Sigmoid colon (tissue), 7 donors: ENCODE results near the gene LCOR. TPM values are rescaled to one million over a fixed set of nuclear protein-coding genes. Genes with fewer than 3 reads are reported as not detected.

ENCODE experiments used
- DNase-seq: peaks from one replicate; pipeline ENCODE4 v3.0.0-alpha.2; 2019
- H3K27ac ChIP-seq, 4 donors: fragments of 200-600 bp; sonication (generic); one replicate each; pipeline ENCODE4 v1.5.1; 2016 to 2019; ENCODE audit warnings: mild to moderate bottlenecking in 1 of 4
- H3K27me3 ChIP-seq, 3 donors: fragments of 200-600 bp; sonication (generic); one replicate each; pipeline ENCODE4 v1.5.1; 2019; ENCODE audit warnings: mild to moderate bottlenecking in 1 of 3
- H3K36me3 ChIP-seq, 4 donors: fragments of 200-600 bp; sonication (generic); one replicate each; pipeline ENCODE4 v1.5.1; 2016 to 2019
- H3K4me1 ChIP-seq, 4 donors: fragments of 200-600 bp; sonication (generic); one replicate each; pipeline ENCODE4 v1.5.1; 2017 to 2019
- H3K4me3 ChIP-seq, 4 donors: fragments of 200-600 bp; sonication (generic); one replicate each; pipeline ENCODE4 v1.5.1; 2017 to 2019; ENCODE audit warnings: mild to moderate bottlenecking in 2 of 4, moderate library complexity in 1 of 4
- H3K9me3 ChIP-seq, 4 donors: fragments of 200-600 bp in 3 of 4; sonication (generic) in 3 of 4; one replicate each; pipeline versions ENCODE4 v1.5.1 to v1.6.1; 2013 to 2019
- EP300 ChIP-seq, 4 donors: sonication (generic); formaldehyde crosslinking; IDR thresholded peaks; one replicate each; pipeline ENCODE4 v1.6.1; 2017; ENCODE audit warnings: antibody characterized with exemption in 4 of 4
- POLR2A ChIP-seq, 2 donors: fragments of 450-650 bp; IDR thresholded peaks; one replicate each; pipeline ENCODE4 v1.6.1; 2016; ENCODE audit warnings: antibody characterized with exemption in 2 of 2, mild to moderate bottlenecking in 2 of 2, moderate library complexity in 2 of 2
- POLR2AphosphoS5 ChIP-seq, 4 donors: sonication (generic); formaldehyde crosslinking; IDR thresholded peaks; one replicate each; pipeline ENCODE4 v1.6.1; 2017; ENCODE audit warnings: antibody characterized with exemption in 4 of 4
- WGBS, 2 donors: extraction: QIAGEN DNeasy Blood & Tissue Kit; methylation state at CpG; one replicate each; pipeline ENCODE4 v1.1.7; 2013; 5-methylcytosine and 5-hydroxymethylcytosine counted together
- intact Hi-C: fragments of 100-400 bp; cut with DNase I; formaldehyde crosslinking; loops from one replicate; pipeline ENCODE4 v1.15.1; 2023
- polyA plus RNA-seq, 3 donors: library from polyadenylated mRNA; stranded (reverse); fragments of 200-250 nt; gene quantifications; one replicate each; pipeline ENCODE4 v1.2.3, GENCODE V29; 2013
- total RNA-seq, 4 donors: library from RNA; depleted of rRNA; stranded (reverse); fragments of >200 nt; gene quantifications; one replicate each; pipeline ENCODE4 v1.1.0, GENCODE V29; 2016
- TF ChIP-seq, protein P1 (sequence below), 4 experiments: fragments of 450-650 bp in 3 of 4; fragments of 200-600 bp in 1 of 4; IDR thresholded peaks; one replicate each; pipeline ENCODE4 v1.5.1; 2016 to 2019; ENCODE audit warnings: antibody characterized with exemption in 4 of 4, mild to moderate bottlenecking in 3 of 4, moderate library complexity in 2 of 4
- donor health status: healthy with polysubstance abuse.
- donor health status: Bipolar disorder and iron deficiency.
- donor health status: healthy.

The LCOR gene
- total and polyA plus RNA-seq, 7 donors, result 8.4 to 270 (median 19.6) TPM

DNA sequence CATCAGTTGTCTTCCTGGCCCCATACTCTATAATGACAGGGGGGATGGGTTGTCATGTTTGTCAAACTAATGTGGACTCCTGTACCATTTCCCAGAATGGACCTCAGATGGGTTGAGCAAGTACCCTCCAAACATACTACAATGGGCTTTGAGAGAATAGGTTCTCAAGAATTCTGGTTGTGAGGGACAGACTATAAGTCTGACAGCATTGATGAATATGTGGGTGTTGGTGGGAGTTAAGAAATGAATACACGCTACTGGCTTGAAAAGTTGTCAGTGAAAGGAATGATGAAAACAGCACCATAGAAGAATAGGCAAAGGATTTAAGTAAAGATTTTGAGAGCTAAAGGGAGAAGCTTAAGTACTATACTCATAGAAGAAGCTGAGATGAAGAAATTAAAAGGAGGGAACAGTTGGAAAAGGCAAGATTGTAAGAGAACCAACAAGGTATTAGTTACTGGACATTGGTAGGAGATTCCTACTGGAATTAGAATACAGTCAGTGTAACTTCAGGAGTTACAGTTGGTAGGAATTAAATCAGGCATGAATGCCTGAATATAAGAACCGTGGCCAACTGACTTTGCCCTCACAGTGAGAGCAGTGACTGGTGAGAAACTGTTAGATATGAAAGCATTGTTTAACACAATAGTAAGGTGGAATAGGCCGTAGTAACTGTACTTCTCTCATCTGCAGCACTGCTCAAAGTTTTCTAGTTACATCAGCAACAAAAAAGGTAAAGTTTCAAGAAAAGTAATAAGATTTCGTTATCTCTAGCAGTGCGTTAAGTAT is 86.3 kb downstream of the LCOR start:
- no peak overlapping the region for H3K4me3 ChIP-seq
- no peaks in the 10 kb centered on the region for H3K9me3 ChIP-seq
- no peaks in the 10 kb centered on the region for H3K27me3 ChIP-seq
- DNase-seq, result no peak
- H3K27ac ChIP-seq, result no peak overlapping the region
- peaks cover 0 to 14% (median 0%) of the 10 kb centered on the region in 4 donors for H3K36me3 ChIP-seq
- 92% methylated on average over 5 of the region's 5 CpGs for WGBS, 2 donors
- TF ChIP-seq, protein P1, sequence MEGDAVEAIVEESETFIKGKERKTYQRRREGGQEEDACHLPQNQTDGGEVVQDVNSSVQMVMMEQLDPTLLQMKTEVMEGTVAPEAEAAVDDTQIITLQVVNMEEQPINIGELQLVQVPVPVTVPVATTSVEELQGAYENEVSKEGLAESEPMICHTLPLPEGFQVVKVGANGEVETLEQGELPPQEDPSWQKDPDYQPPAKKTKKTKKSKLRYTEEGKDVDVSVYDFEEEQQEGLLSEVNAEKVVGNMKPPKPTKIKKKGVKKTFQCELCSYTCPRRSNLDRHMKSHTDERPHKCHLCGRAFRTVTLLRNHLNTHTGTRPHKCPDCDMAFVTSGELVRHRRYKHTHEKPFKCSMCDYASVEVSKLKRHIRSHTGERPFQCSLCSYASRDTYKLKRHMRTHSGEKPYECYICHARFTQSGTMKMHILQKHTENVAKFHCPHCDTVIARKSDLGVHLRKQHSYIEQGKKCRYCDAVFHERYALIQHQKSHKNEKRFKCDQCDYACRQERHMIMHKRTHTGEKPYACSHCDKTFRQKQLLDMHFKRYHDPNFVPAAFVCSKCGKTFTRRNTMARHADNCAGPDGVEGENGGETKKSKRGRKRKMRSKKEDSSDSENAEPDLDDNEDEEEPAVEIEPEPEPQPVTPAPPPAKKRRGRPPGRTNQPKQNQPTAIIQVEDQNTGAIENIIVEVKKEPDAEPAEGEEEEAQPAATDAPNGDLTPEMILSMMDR (IDR thresholded peaks at IDR 0.05), result no peak
- TF ChIP-seq EP300 (IDR thresholded peaks at IDR 0.05), result no peak
- TF ChIP-seq POLR2AphosphoS5 (IDR thresholded peaks at IDR 0.05), result no peak
- TF ChIP-seq POLR2A (IDR thresholded peaks at IDR 0.05), result no peak
- intact Hi-C loops, result no loop called here
- peaks cover 0 to 4% (median 0%) of the 10 kb centered on the region in 4 donors for H3K4me1 ChIP-seq

GRCh38 chr10:96919785-96920430 is 87.8 kb downstream of the LCOR start:
- H3K9me3 ChIP-seq, result no peaks in the 10 kb centered on the region
- H3K36me3 ChIP-seq, result peaks cover 0 to 12% (median 0%) of the 10 kb centered on the region in 4 donors
- no peak overlapping the region for H3K27ac ChIP-seq
- no peaks in the 10 kb centered on the region for H3K27me3 ChIP-seq
- WGBS, 2 donors, result 80 to 93% methylated on average over 5 of the region's 5 CpGs
- H3K4me3 ChIP-seq, result no peak overlapping the region
- TF ChIP-seq POLR2A (IDR thresholded peaks at IDR 0.05), result no peak
- TF ChIP-seq, protein P1 (IDR thresholded peaks at IDR 0.05), result no peak
- TF ChIP-seq POLR2AphosphoS5 (IDR thresholded peaks at IDR 0.05), result no peak
- no peak for TF ChIP-seq EP300 (IDR thresholded peaks at IDR 0.05)
- H3K4me1 ChIP-seq, result peaks cover 0 to 7% (median 0%) of the 10 kb centered on the region in 4 donors
- no peak for DNase-seq
- intact Hi-C loops, result no loop called here

GRCh38 chr10:96921655-96922054 is 89.6 kb downstream of the LCOR start:
- no peaks in the 10 kb centered on the region for H3K36me3 ChIP-seq
- intact Hi-C loops, result no loop called here
- H3K4me1 ChIP-seq, result peaks cover 0 to 7% (median 0%) of the 10 kb centered on the region in 4 donors
- H3K27me3 ChIP-seq, result no peaks in the 10 kb centered on the region
- H3K4me3 ChIP-seq, result no peak overlapping the region
- H3K27ac ChIP-seq, result no peak overlapping the region
- WGBS, 2 donors, result 78 to 93% methylated on average over 4 of the region's 4 CpGs
- H3K9me3 ChIP-seq, result no peaks in the 10 kb centered on the region
- TF ChIP-seq, protein P1 (IDR thresholded peaks at IDR 0.05), result no peak
- TF ChIP-seq EP300 (IDR thresholded peaks at IDR 0.05) (no peak), POLR2A (IDR thresholded peaks at IDR 0.05) (no peak), POLR2AphosphoS5 (IDR thresholded peaks at IDR 0.05) (no peak)
- DNase-seq, result no peak

DNA sequence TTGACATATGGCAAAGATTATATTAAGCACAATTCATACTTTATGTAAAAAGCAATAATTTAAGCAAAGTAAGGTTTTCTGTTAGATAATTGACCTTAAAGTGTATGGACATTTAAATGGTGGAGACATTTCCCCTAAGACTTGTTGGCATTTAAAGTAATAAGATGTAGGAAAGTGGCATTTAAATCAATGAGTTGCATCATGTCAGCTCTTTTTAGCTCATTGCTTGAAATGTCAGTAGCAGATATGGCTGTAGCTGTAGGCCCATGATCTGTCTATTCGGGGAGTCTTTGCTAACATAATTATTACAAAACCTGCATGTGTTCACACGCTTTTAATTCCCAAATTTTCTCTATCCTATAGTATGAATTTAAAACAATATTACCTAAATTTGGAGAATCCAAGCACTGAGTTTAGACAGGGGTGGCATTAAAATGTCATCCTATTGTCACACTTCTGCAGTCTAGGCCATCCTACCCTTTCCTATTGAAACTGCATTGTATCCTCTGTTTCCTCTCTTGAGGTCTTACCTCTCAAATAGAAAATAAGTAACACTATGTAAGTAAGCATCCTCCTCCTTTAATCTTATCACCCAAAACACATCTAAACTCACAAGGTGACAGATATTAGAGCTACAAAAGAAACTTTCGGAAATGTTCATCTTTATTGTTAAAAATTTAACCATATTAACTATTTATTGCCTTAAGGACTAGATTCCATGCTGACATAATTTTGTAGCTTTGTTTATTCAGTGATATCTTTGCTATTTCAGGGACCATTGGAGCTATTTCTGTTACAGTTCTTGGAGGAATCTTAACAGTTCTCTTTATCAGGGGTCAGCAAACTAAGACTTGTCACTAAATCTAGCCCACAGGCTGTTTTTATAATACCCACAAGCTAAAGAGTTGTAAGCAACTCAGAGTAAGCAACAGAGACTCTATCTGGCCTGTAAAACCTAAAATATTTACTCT is 91.2 kb downstream of the LCOR start:
- DNase-seq, result no peak
- intact Hi-C loops, result no loop called here
- no peak overlapping the region for H3K4me3 ChIP-seq
- peaks cover 0 to 7% (median 0%) of the 10 kb centered on the region in 4 donors for H3K4me1 ChIP-seq
- no peaks in the 10 kb centered on the region for H3K36me3 ChIP-seq
- 92 to 96% methylated on average over 3 of the region's 3 CpGs for WGBS, 2 donors
- TF ChIP-seq EP300 (IDR thresholded peaks at IDR 0.05) (no peak), POLR2AphosphoS5 (IDR thresholded peaks at IDR 0.05) (no peak)
- TF ChIP-seq, protein P1 (IDR thresholded peaks at IDR 0.05), result no peak
- no peaks in the 10 kb centered on the region for H3K9me3 ChIP-seq
- no peak overlapping the region for H3K27ac ChIP-seq
- no peaks in the 10 kb centered on the region for H3K27me3 ChIP-seq
